Activated B cell treated with CpG ODN at 0.5 μM for 24 hours (primary cell): ENCODE measurements around the gene GPN3. TPM values are rescaled to one million over a fixed set of nuclear protein-coding genes. Genes with fewer than 3 reads are reported as not detected.
"Not testable (repeated sequence)": the region's sequence is repeated elsewhere in the genome, so short reads cannot be mapped to it uniquely, and the experiment has no call there.

ENCODE experiments used
- ATAC-seq: fragments of 200-7000 bp; cut with Tn5 transposase; one replicate; pipeline ENCODE4 v1.10.0; 2021; ENCODE audit warnings: low read depth, mild to moderate bottlenecking, moderate library complexity
- CTCF ChIA-PET: fragments of 350-600 bp; sonication (Branson Sonifier 250); formaldehyde crosslinking; loops from one replicate; lab custom pipeline; 2021; ENCODE audit warnings: antibody characterized with exemption; lab: Charles Lee
- POLR2A ChIA-PET: fragments of 350-600 bp; sonication (Branson Sonifier 250); formaldehyde crosslinking; loops from one replicate; lab custom pipeline; 2021; ENCODE audit warnings: antibody characterized with exemption; lab: Charles Lee
- DNase-seq: peaks from one replicate; pipeline ENCODE4 v3.0.0; 2022
- H3K27ac Mint-ChIP-seq: one replicate; pipeline ENCODE4 v1.8.0; 2020; ENCODE audit warnings: mixed read lengths
- H3K27me3 Mint-ChIP-seq: one replicate; pipeline ENCODE4 v1.8.0; 2021; ENCODE audit warnings: mixed read lengths
- H3K36me3 Mint-ChIP-seq: one replicate; pipeline ENCODE4 v1.8.0; 2021; ENCODE audit warnings: low read depth, mixed read lengths
- H3K4me1 Mint-ChIP-seq: one replicate; pipeline ENCODE4 v1.8.0; 2021; ENCODE audit warnings: mixed read lengths
- H3K4me3 Mint-ChIP-seq: one replicate; pipeline ENCODE4 v1.8.0; 2020; ENCODE audit warnings: mild to moderate bottlenecking, mixed read lengths
- H3K9me3 Mint-ChIP-seq: one replicate; pipeline ENCODE4 v1.8.0; 2020; ENCODE audit warnings: mixed read lengths
- intact Hi-C: fragments of 100-400 bp; cut with micrococcal nuclease; formaldehyde crosslinking; loops from one replicate; pipeline ENCODE4 v1.15.1; 2024
- total RNA-seq: library from RNA; stranded (reverse); gene quantifications from 2 replicates; pipeline ENCODE4 v1.2.3, GENCODE V29; 2022
- TF ChIP-seq, protein P1 (sequence below): fragments of 200-600 bp; IDR thresholded peaks from one replicate; pipeline ENCODE4 v1.8.0; 2022; ENCODE audit warnings: antibody characterized with exemption, mild to moderate bottlenecking

Gene GPN3
- total RNA-seq, 1 donor from 2014 or later: 17.0 TPM

DNA sequence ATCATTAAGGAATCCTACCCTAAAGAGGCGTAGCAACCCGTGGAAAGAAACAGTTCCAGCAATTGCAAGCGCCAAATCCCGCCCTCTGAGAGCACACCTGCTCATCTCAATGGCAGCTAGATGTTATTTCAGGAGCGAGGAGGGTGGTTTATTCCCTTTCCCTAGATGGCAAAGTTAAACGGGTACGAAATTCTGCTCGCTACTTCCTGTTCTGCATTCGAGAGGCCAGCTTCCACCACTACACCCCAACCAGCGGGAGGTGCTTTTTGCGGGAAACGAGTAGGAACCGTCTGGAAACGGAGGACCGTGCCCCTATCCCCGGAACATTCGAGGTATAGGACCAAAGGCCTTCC is 33.3 kb upstream of the GPN3 start:
- DNase-seq (no peak), ATAC-seq (peak; percentile 1)
- intact Hi-C loops: no loop called here
- Mint-ChIP-seq H3K9me3 (no peaks in the 10 kb centered on the region), H3K27me3 (no peaks in the 10 kb centered on the region), H3K27ac (peak overlapping the region; percentile 96), H3K4me1 (peaks cover 36% of the 10 kb centered on the region), H3K36me3 (peaks cover 18% of the 10 kb centered on the region), H3K4me3 (peak overlapping the region; percentile 99)
- TF ChIP-seq, protein P1, sequence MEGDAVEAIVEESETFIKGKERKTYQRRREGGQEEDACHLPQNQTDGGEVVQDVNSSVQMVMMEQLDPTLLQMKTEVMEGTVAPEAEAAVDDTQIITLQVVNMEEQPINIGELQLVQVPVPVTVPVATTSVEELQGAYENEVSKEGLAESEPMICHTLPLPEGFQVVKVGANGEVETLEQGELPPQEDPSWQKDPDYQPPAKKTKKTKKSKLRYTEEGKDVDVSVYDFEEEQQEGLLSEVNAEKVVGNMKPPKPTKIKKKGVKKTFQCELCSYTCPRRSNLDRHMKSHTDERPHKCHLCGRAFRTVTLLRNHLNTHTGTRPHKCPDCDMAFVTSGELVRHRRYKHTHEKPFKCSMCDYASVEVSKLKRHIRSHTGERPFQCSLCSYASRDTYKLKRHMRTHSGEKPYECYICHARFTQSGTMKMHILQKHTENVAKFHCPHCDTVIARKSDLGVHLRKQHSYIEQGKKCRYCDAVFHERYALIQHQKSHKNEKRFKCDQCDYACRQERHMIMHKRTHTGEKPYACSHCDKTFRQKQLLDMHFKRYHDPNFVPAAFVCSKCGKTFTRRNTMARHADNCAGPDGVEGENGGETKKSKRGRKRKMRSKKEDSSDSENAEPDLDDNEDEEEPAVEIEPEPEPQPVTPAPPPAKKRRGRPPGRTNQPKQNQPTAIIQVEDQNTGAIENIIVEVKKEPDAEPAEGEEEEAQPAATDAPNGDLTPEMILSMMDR: no peak
- ChIA-PET CTCF (interaction anchor here (0.7 to 3.2 kb wide), 3 partner anchors 33 to 80 kb away, joined by 3 to 16 read pairs (median 14); partner anchors contain the start of genes ARPC3, FAM216A and GPN3), POLR2A (interaction anchor here (0.8 to 3.2 kb wide), 8 partner anchors 28 to 188 kb away, joined by 3 to 41 read pairs (median 5); partner anchors contain the start of genes ARPC3, FAM216A and GPN3)

DNA sequence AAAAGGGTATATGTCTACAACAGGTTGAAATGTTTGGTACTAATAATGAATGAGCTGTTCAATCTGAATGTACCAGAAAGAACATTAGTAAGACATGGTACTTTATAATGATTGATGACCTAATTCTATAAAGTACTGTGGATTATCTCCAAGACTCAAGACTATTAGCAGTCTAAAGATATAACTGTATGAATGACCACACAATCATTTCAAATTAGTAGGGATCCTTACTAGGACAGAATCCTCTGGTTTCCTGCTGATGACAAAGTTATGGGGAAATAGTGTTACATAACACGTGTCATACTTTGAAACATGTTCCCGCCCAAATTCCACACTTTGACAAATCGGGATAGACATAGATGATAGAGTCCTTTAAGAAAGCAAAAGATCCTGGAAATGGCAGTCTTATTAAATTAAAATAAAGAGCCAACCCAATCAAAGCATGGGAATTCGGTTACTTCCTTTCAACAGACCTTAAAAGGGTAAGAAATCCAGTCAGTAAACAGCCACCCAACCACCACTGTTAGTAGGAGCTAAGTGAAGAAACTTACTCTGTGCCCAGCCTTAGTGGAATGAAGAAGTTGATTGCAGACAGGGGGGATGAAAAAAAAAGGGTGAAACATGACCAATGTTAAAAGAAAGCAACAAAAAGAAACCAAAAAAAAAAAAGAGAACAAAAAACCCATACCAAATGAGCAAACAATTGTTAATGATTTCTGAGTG is 31.1 kb upstream of the GPN3 start:
- intact Hi-C loops: no loop called here
- Mint-ChIP-seq H3K4me3 (peak overlapping the region; percentile 11), H3K9me3 (no peaks in the 10 kb centered on the region), H3K4me1 (peaks cover 36% of the 10 kb centered on the region), H3K27ac (no peak overlapping the region), H3K27me3 (no peaks in the 10 kb centered on the region), H3K36me3 (peaks cover 37% of the 10 kb centered on the region)
- no peak for DNase-seq
- ATAC-seq: no peak
- POLR2A ChIA-PET: interaction anchor here (2.1 to 3.2 kb wide), 2 partner anchors 30 to 49 kb away, joined by 8 to 41 read pairs; partner anchors contain the start of genes ARPC3, FAM216A and GPN3
- CTCF ChIA-PET: interaction anchor here (3.2 kb wide), 1 partner anchor 49 kb away, joined by 16 read pairs; the partner anchor contains the start of gene ARPC3
- TF ChIP-seq, protein P1: no peak

DNA sequence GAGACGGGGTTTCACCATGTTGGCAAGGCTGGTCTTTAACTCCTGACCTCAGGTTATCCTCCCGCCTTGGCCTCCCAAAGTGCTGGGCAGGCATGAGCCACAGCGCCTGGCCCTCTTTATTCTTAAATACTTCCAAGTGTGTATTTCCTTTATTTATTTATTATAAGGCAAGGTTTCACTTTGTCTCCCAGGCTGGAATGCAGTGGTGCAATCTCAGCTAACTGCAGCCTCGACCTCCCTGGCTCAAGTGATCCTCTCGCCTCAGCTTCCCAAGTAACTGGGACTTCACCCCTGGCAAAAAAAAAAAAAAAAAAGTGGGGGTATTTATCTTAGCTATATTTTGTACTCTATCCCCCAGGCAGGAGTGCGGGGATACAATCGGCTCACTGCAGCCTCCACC is 7.4 kb upstream of the GPN3 start:
- DNase-seq (no peak), ATAC-seq (no peak)
- ChIA-PET CTCF (no interaction called here), POLR2A (interaction anchor here (0.6 to 1.0 kb wide), 3 partner anchors 26 to 998 kb away, joined by 3 to 8 read pairs (median 5); partner anchors contain the start of genes ARPC3 and KCTD10)
- Mint-ChIP-seq H3K36me3 (peaks cover 11% of the 10 kb centered on the region), H3K27me3 (no peaks in the 10 kb centered on the region), H3K9me3 (no peaks in the 10 kb centered on the region), H3K27ac (no peak overlapping the region), H3K4me1 (peaks cover 4% of the 10 kb centered on the region), H3K4me3 (no peak overlapping the region)
- intact Hi-C loops: no loop called here
- TF ChIP-seq, protein P1: no peak

DNA sequence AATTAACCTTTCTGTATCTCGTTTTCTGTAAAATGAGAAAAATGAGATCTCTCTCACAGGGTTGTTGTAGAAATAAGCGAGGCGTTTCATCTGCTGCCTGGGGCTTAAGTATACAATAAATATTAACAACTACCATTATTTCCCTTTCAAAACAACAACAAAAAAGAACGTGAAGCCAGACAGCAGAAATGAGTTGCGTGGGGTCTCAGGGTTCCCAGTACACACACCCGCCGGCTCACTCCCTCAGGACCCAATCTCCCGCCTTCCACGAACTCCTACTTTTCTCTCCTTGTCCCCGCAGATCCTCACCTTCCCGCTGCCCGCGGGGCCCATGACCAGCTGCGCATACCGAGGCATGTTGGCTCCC is 227 bp downstream of the GPN3 start:
- H3K4me3 Mint-ChIP-seq: peak overlapping the region; percentile 100
- DNase-seq: no peak
- peak overlapping the region; percentile 96 for H3K27ac Mint-ChIP-seq
- ChIA-PET POLR2A (interaction anchor here (0.6 to 3.5 kb wide), 21 partner anchors 11 to 1218 kb away, joined by 3 to 106 read pairs (median 6); partner anchors contain the start of genes ACAD10, ARPC3, ATP2A2 and BRAP), CTCF (interaction anchor here (1.0 to 5.7 kb wide), 12 partner anchors 9 to 420 kb away, joined by 3 to 55 read pairs (median 8); partner anchors contain the start of genes ARPC3, RAD9B and VPS29)
- intact Hi-C loops: loop anchor here (1.0 to 5.0 kb wide), 9 partner anchors 12 to 445 kb away; partner anchors contain the start of genes ARPC3, HVCN1, PPP1CC and PPTC7
- no peak for ATAC-seq
- no peaks in the 10 kb centered on the region for H3K9me3 Mint-ChIP-seq
- H3K36me3 Mint-ChIP-seq: peaks cover 25% of the 10 kb centered on the region
- TF ChIP-seq, protein P1: no peak
- H3K27me3 Mint-ChIP-seq: no peaks in the 10 kb centered on the region
- H3K4me1 Mint-ChIP-seq: peaks cover 41% of the 10 kb centered on the region

DNA sequence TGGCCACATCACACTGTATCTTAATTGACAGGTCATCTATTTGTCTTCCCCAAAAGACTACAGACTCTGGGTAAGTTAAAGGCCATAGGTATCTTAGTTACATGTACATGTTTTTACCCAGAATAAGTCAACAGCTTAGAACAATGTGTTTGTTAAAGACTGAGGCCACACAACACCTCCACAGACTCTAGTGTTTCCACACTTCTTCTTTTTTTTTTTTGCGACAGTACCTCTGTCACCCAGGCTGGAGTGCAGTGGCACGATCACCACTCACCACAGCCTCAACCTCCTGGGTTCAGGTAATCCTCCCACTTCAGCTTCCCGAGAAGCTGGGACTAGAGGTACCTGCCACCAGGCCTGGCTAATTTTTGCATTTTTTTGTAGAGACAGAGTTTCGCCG is 1.3 kb downstream of the GPN3 start:
- H3K9me3 Mint-ChIP-seq: no peaks in the 10 kb centered on the region
- ATAC-seq (no peak), DNase-seq (no peak)
- H3K4me3 Mint-ChIP-seq: peak overlapping the region; percentile 35
- TF ChIP-seq, protein P1: no peak
- H3K36me3 Mint-ChIP-seq: peaks cover 29% of the 10 kb centered on the region
- CTCF ChIA-PET: interaction anchor here (4.1 to 5.7 kb wide), 2 partner anchors 16 to 134 kb away, joined by 52 to 55 read pairs; partner anchors contain the start of gene ARPC3
- POLR2A ChIA-PET: interaction anchor here (0.6 to 2.1 kb wide), 3 partner anchors 10 to 147 kb away, joined by 4 to 15 read pairs (median 4); partner anchors contain the start of genes ARPC3 and TCTN1
- H3K4me1 Mint-ChIP-seq: peaks cover 41% of the 10 kb centered on the region
- intact Hi-C loops: loop anchor here (5.0 kb wide), 2 partner anchors 221 to 276 kb away; partner anchors contain the start of genes HVCN1 and PPP1CC
- H3K27me3 Mint-ChIP-seq: no peaks in the 10 kb centered on the region
- no peak overlapping the region for H3K27ac Mint-ChIP-seq

DNA sequence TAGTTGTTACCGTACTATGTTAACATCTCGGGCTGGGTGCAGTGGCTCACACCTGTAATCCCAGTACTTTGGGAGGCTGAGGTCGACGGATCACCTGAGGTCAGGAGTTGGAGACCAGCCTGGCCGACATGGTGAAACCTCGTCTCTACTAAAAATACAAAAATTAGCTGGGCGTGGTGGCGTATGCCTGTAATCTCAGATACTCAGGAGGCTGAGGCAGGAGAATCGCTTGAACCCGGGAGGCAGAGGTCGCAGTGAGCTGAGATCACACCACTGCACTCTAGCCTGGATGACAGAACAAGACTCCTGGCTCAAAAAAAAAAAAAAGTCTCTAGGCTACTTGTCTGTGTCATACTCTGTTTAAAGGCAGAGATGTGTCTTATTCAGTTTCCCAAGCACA is 2.3 kb downstream of the GPN3 start:
- H3K36me3 Mint-ChIP-seq: peaks cover 37% of the 10 kb centered on the region
- ChIA-PET CTCF (interaction anchor here (5.7 kb wide), 1 partner anchor 135 kb away, joined by 52 read pairs; no protein-coding TSS in a partner anchor), POLR2A (interaction anchor here (0.7 to 2.1 kb wide), 4 partner anchors 15 to 148 kb away, joined by 3 to 15 read pairs (median 4); partner anchors contain the start of genes ARPC3 and TCTN1)
- intact Hi-C loops: loop anchor here (5.0 kb wide), 2 partner anchors 222 to 277 kb away; partner anchors contain the start of genes HVCN1 and PPP1CC
- not testable (repeated sequence) for ATAC-seq, DNase-seq, H3K4me3 Mint-ChIP-seq, H3K27ac Mint-ChIP-seq, H3K9me3 Mint-ChIP-seq, H3K27me3 Mint-ChIP-seq
- peaks cover 39% of the 10 kb centered on the region for H3K4me1 Mint-ChIP-seq
